Measurements from ENCODE around the gene HOXA11.

The HOXA11 gene

GRCh38 chr7:27205325-27206280 lies 20.6 kb upstream of the HOXA11 start:
- no peak for DNase-seq

- DNase-seq: no peak
Measured at GRCh38 chr7:27204851-27205322, 19.9 kb upstream of the HOXA11 start.

- DNase-seq: no peak
Measured at GRCh38 chr7:27203964-27204594, 19.0 kb upstream of the HOXA11 start.

GRCh38 chr7:27203365-27203953 lies 18.4 kb upstream of the HOXA11 start:
- DNase-seq: no peak

- no peak for DNase-seq
Measured at GRCh38 chr7:27202862-27203134, 17.8 kb upstream of the HOXA11 start.

GRCh38 chr7:27202018-27202861 lies 17.2 kb upstream of the HOXA11 start:
- no peak for DNase-seq

GRCh38 chr7:27201580-27202017 lies 16.6 kb upstream of the HOXA11 start:
- no peak for DNase-seq

GRCh38 chr7:27200761-27201579 lies 15.9 kb upstream of the HOXA11 start:
- DNase-seq: no peak

- no peak for DNase-seq
Measured at GRCh38 chr7:27199849-27200760, 15.1 kb upstream of the HOXA11 start, which contains the start of gene HOXA13. Gene HOXA13, minus strand, starts transcription at chr7:27200091. Its CDS starts 14 bp downstream, at chr7:27200077.

- DNase-seq: no peak
Measured at GRCh38 chr7:27198871-27199801, 14.1 kb upstream of the HOXA11 start.

GRCh38 chr7:27198138-27198841 lies 13.3 kb upstream of the HOXA11 start:
- no peak for DNase-seq

- DNase-seq: no peak
Measured at GRCh38 chr7:27197137-27198042, 12.4 kb upstream of the HOXA11 start.

- peak; percentile 86 for DNase-seq
Measured at GRCh38 chr7:27196287-27196767, 11.3 kb upstream of the HOXA11 start.

- no peak for DNase-seq
Measured at GRCh38 chr7:27194686-27195379, 9.8 kb upstream of the HOXA11 start.

GRCh38 chr7:27194002-27194352 lies 8.9 kb upstream of the HOXA11 start:
- DNase-seq: no peak

GRCh38 chr7:27193335-27194001 lies 8.4 kb upstream of the HOXA11 start:
- DNase-seq: no peak

All from activated naive CD4-positive, alpha-beta T cell treated with Interleukin-2 at 50 U/mL for 16 hours (primary cell).